Transverse colon (tissue), 4 donors: ENCODE results near the gene CELA2B.

Source experiments
- CTCF ChIP-seq, 5 experiments: fragments of 200-600 bp in 3 of 5; fragments of 450-650 bp in 2 of 5; sonication (generic) in 3 of 5; IDR thresholded peaks; 1 replicate in 2 of 5; 2 replicates in 3 of 5; pipeline ENCODE4 v1.5.1; 2016 to 2017; ENCODE audit warnings: antibody characterized with exemption in 5 of 5, inconsistent platforms in 3 of 5, mild to moderate bottlenecking in 2 of 5, moderate library complexity in 1 of 5
- EP300 ChIP-seq: sonication (generic); formaldehyde crosslinking; IDR thresholded peaks from one replicate; pipeline ENCODE4 v1.6.1; 2017; ENCODE audit warnings: antibody characterized with exemption, low read depth
- POLR2A ChIP-seq: fragments of 450-650 bp; IDR thresholded peaks from one replicate; pipeline ENCODE4 v1.6.1; 2016; ENCODE audit warnings: antibody characterized with exemption, mild to moderate bottlenecking, moderate library complexity
- POLR2AphosphoS5 ChIP-seq, 3 donors: sonication (generic); formaldehyde crosslinking; IDR thresholded peaks; one replicate each; pipeline ENCODE4 v1.6.1; 2016; ENCODE audit warnings: antibody characterized with exemption in 3 of 3

- TF ChIP-seq POLR2AphosphoS5 (IDR thresholded peaks at IDR 0.05) = no peak
- no peak for TF ChIP-seq CTCF (IDR thresholded peaks at IDR 0.05)
- no peak for TF ChIP-seq POLR2A
- no peak for TF ChIP-seq EP300
These were observed 28.5 kb downstream of the CELA2B start for GRCh38 chr1:15504436-15504835.
